ENCODE measurements around the gene CISD1.
A peak's percentile ranks its signal among the peaks of the same experiment; 100 is the strongest.
"Not testable (repeated sequence)": the region's sequence is repeated elsewhere in the genome, so short reads cannot be mapped to it uniquely, and the experiment has no call there.

The CISD1 gene

GRCh38 chr10:58268946-58269781 lies at the start of gene CISD1:
TSS of gene CISD1 (plus strand) at chr10:58269162. CDS start at chr10:58269274, 112 bp downstream.
- peak; percentile 88 for DNase-seq (ENCODE audit: low read depth in 2 of 2)

DNA sequence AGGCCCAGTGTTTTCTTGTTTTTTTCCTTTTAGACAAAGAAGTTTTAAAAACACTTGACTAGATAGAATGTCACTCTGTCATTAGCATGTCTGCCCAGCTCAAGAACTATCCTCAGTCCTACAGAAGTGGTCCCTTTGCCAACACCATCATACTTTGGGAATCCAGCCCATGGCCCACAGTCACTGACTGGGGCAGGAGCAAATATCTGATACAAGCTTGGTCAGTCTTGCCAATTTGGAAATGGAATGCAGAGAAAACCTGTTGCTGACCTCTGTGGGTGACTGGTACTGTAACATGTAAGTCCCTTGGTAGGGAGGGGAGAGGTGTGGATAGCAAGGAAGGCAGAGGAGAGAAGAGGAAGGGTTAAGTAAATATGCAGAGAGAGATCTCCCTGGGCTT lies 49.1 kb upstream of the CISD1 start:
- DNase-seq (ENCODE audit: low read depth in 2 of 2) = no peak

GRCh38 chr10:58220769-58221451 lies 48.1 kb upstream of the CISD1 start:
- no peak for DNase-seq (ENCODE audit: low read depth in 2 of 2)

- DNase-seq (ENCODE audit: low read depth in 2 of 2) = no peak
These were observed 43.3 kb upstream of the CISD1 start for GRCh38 chr10:58225654-58226053.

- not testable (repeated sequence) for DNase-seq (ENCODE audit: low read depth in 2 of 2)
These were observed 39.1 kb upstream of the CISD1 start for GRCh38 chr10:58229856-58230255.

GRCh38 chr10:58237014-58237834 lies 31.7 kb upstream of the CISD1 start:
- no peak for DNase-seq (ENCODE audit: low read depth in 2 of 2)

DNA sequence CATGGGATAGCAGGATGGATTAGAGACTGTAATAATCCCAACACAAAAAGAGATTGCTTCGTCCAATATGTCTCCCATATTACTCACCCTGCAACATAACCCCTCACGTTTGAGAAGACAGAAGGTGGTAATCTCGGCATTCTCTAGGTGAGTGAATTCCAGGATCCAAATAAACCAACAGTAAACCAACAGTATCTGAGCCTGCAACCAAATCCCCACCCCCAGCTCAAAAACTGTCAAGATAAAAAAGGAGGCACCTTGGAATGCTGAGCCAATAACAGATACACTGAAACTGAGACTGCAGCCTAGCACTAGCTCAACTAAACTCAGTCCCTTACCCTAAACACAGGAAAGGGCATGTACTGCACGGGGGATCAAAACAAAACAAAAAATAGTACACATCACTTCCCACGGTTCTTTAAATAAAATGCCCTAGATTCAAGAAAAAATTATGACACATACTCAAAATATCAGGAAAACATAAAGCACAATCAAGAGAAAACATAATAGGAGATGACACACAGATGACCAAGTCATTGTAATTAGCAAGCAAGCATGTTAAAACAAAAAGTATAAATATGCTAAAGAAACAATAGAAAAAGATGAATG lies 29.3 kb upstream of the CISD1 start:
- DNase-seq (ENCODE audit: low read depth in 2 of 2) = no peak

GRCh38 chr10:58240531-58240930 lies 28.4 kb upstream of the CISD1 start:
- DNase-seq (ENCODE audit: low read depth in 2 of 2) = no peak

GRCh38 chr10:58241346-58241745 lies 27.6 kb upstream of the CISD1 start:
- DNase-seq (ENCODE audit: low read depth in 2 of 2) = no peak

GRCh38 chr10:58243269-58243668 lies 25.7 kb upstream of the CISD1 start:
- no peak for DNase-seq (ENCODE audit: low read depth in 2 of 2)

GRCh38 chr10:58243801-58244200 lies 25.2 kb upstream of the CISD1 start:
- not testable (repeated sequence) for DNase-seq (ENCODE audit: low read depth in 2 of 2)

- not testable (repeated sequence) for DNase-seq (ENCODE audit: low read depth in 2 of 2)
These were observed 24.7 kb upstream of the CISD1 start for GRCh38 chr10:58244242-58244641.

GRCh38 chr10:58244666-58245065 lies 24.3 kb upstream of the CISD1 start:
- not testable (repeated sequence) for DNase-seq (ENCODE audit: low read depth in 2 of 2)

- DNase-seq (ENCODE audit: low read depth in 2 of 2) = no peak
These were observed 15.8 kb upstream of the CISD1 start for GRCh38 chr10:58253184-58253583.

DNA sequence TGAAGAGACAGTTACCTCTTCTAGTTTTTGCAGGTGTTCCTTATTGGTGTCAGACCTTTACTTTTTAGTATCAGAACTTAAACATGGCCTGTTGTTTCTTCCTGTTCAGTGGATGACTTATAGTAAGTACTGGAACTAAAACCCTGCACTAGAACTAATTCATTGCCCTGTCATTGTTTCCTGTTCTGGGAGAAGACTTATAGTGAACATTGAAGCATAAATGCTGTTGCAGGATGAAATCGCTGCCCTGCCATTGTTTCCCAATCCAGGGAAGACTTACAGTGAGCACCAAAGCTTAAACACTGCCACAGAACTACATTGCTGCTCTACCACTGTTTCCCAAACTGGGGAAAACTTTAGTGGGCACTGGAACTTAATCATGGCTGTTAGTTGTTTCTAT lies 14.3 kb upstream of the CISD1 start:
- DNase-seq (ENCODE audit: low read depth in 2 of 2) = no peak

- DNase-seq (ENCODE audit: low read depth in 2 of 2) = not testable (repeated sequence)
These were observed 12.8 kb upstream of the CISD1 start for GRCh38 chr10:58256013-58256780.

- DNase-seq (ENCODE audit: low read depth in 2 of 2) = no peak
These were observed 9.8 kb upstream of the CISD1 start for GRCh38 chr10:58258977-58259692.

GRCh38 chr10:58260334-58260733 lies 8.6 kb upstream of the CISD1 start:
- no peak for DNase-seq (ENCODE audit: low read depth in 2 of 2)

- DNase-seq (ENCODE audit: low read depth in 2 of 2) = no peak
These were observed 6.2 kb upstream of the CISD1 start for GRCh38 chr10:58262766-58263165.

GRCh38 chr10:58264780-58265179 lies 4.2 kb upstream of the CISD1 start:
- no peak for DNase-seq (ENCODE audit: low read depth in 2 of 2)
